HG03565 (cell line): Measurements from ENCODE around the gene TNRC18.
"Not testable (repeated sequence)": the region's sequence is repeated elsewhere in the genome, so short reads cannot be mapped to it uniquely, and the experiment has no call there.

Source experiments
- ATAC-seq: cut with Tn5 transposase; IDR thresholded peaks from one replicate; pipeline ENCODE4 v1.9.1; 2021; ENCODE audit warnings: mild to moderate bottlenecking, moderate library complexity; ENCODE audit not compliant: unreplicated experiment

The TNRC18 gene

GRCh38 chr7:5423306-5423975 lies at the start of gene TNRC18:
Gene TNRC18, minus strand, starts transcription at chr7:5423834. Its CDS starts 2,588 bp downstream, at chr7:5421246.
- no peak for ATAC-seq

- no peak for ATAC-seq
Observed at GRCh38 chr7:5472432-5473315, 49.0 kb upstream of the TNRC18 start.

GRCh38 chr7:5471623-5472022 lies 48.0 kb upstream of the TNRC18 start:
- not testable (repeated sequence) for ATAC-seq

- ATAC-seq, result no peak
Observed at GRCh38 chr7:5470816-5471215, 47.2 kb upstream of the TNRC18 start.

GRCh38 chr7:5470167-5470532 lies 46.5 kb upstream of the TNRC18 start:
- ATAC-seq, result no peak

- no peak for ATAC-seq
Observed at GRCh38 chr7:5469375-5470166, 45.9 kb upstream of the TNRC18 start.

- ATAC-seq, result no peak
Observed at GRCh38 chr7:5467645-5468044, 44.0 kb upstream of the TNRC18 start.

- no peak for ATAC-seq
Observed at GRCh38 chr7:5466551-5466950, 42.9 kb upstream of the TNRC18 start.

GRCh38 chr7:5463031-5463430 lies 39.4 kb upstream of the TNRC18 start:
- no peak for ATAC-seq

GRCh38 chr7:5462216-5462615 lies 38.6 kb upstream of the TNRC18 start:
- ATAC-seq, result no peak

- no peak for ATAC-seq
Observed at GRCh38 chr7:5458921-5459480, 35.4 kb upstream of the TNRC18 start.

- ATAC-seq, result no peak
Observed at GRCh38 chr7:5457245-5457735, 33.7 kb upstream of the TNRC18 start.

- ATAC-seq, result no peak
Observed at GRCh38 chr7:5456409-5456808, 32.8 kb upstream of the TNRC18 start.

GRCh38 chr7:5455581-5456219 lies 32.1 kb upstream of the TNRC18 start:
- no peak for ATAC-seq

GRCh38 chr7:5455175-5455574 lies 31.5 kb upstream of the TNRC18 start:
- no peak for ATAC-seq

GRCh38 chr7:5454485-5454884 lies 30.9 kb upstream of the TNRC18 start:
- no peak for ATAC-seq

- ATAC-seq, result no peak
Observed at GRCh38 chr7:5453566-5454075, 30.0 kb upstream of the TNRC18 start.

- no peak for ATAC-seq
Observed at GRCh38 chr7:5452937-5453540, 29.4 kb upstream of the TNRC18 start.

GRCh38 chr7:5452470-5452899 lies 28.9 kb upstream of the TNRC18 start:
- ATAC-seq, result no peak

- no peak for ATAC-seq
Observed at GRCh38 chr7:5451391-5451790, 27.8 kb upstream of the TNRC18 start.
